NB4 (cell line): ENCODE data around the gene CDH4.
A peak's percentile ranks its signal among the peaks of the same experiment; 100 is the strongest.

Experiments used
- DNase-seq: peaks from one replicate; pipeline ENCODE4 v3.0.0; 2010; ENCODE audit warnings: low read depth
- H3K4me3 ChIP-seq: one replicate; pipeline ENCODE4 v1.5.1; 2011; ENCODE audit warnings: mild to moderate bottlenecking, low read depth, low read length, moderate library complexity
- CTCF ChIP-seq: IDR thresholded peaks from one replicate; pipeline ENCODE4 v1.5.1; 2012; ENCODE audit warnings: low read depth, low read length
- MAX ChIP-seq: IDR thresholded peaks from 2 replicates; pipeline ENCODE4 v1.6.1; 2011; ENCODE audit warnings: low read depth, low read length
- MYC ChIP-seq: IDR thresholded peaks from 2 replicates; pipeline ENCODE4 v1.6.1; 2011; ENCODE audit warnings: low read depth, low read length
- POLR2A ChIP-seq: IDR thresholded peaks from 2 replicates; pipeline ENCODE4 v1.6.1; 2011; ENCODE audit warnings: mild to moderate bottlenecking; ENCODE audit not compliant: insufficient read length; ENCODE audit errors: extremely low read depth

Gene CDH4

GRCh38 chr20:61330441-61330840, 78.4 kb downstream of the CDH4 start:
- DNase-seq: no peak
- TF ChIP-seq POLR2A (no peak), MYC (no peak), MAX (no peak), CTCF (no peak)
- no peak overlapping the region for H3K4me3 ChIP-seq

GRCh38 chr20:61331543-61331942, 79.5 kb downstream of the CDH4 start:
- peak; percentile 18 for DNase-seq
- TF ChIP-seq MAX: no peak
- no peak for TF ChIP-seq MYC
- no peak for TF ChIP-seq POLR2A
- no peak for TF ChIP-seq CTCF
- no peak overlapping the region for H3K4me3 ChIP-seq

GRCh38 chr20:61332016-61332975, 80.2 kb downstream of the CDH4 start:
- no peak overlapping the region for H3K4me3 ChIP-seq
- DNase-seq: no peak
- TF ChIP-seq CTCF: no peak

GRCh38 chr20:61333484-61334108, 81.5 kb downstream of the CDH4 start:
- H3K4me3 ChIP-seq: no peak overlapping the region
- TF ChIP-seq CTCF (no peak), MAX (no peak), POLR2A (no peak), MYC (no peak)
- DNase-seq: no peak

- TF ChIP-seq MAX (no peak), CTCF (no peak)
- no peak for DNase-seq
- H3K4me3 ChIP-seq: no peak overlapping the region
Measured at GRCh38 chr20:61340157-61340556, 88.1 kb downstream of the CDH4 start.

- no peak for TF ChIP-seq POLR2A
- no peak for TF ChIP-seq MAX
- no peak for TF ChIP-seq MYC
- TF ChIP-seq CTCF: no peak
- no peak for DNase-seq
Measured at GRCh38 chr20:61341605-61342004, 89.5 kb downstream of the CDH4 start.

More at GRCh38 chr20:61341605-61342004, 89.5 kb downstream of the CDH4 start:
- H3K4me3 ChIP-seq: no peak overlapping the region
